ENCODE data around the gene GATAD2B. TPM values are rescaled to one million over a fixed set of nuclear protein-coding genes. Genes with fewer than 3 reads are reported as not detected.

Gene GATAD2B
- total RNA-seq, 1 experiment from 2014 or later: 46.9 TPM

DNA sequence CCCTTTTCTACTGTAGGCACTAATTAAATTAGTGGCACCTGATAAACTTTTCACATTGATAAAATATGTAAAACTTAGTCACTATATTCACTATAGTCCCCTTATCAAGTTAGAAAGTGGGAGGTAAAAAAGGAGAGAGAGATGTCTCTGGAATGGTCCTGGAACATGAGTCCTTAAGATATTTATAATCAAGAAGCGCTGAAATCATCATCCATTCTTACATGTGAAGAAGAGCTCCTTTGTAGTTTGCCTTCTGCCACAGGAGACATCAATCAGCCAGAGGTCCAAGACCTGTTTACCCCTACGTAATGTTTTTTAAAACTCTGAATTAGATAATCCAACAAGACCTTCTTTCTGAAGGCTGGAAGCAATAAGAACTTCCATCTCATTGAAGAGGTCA, 65.3 kb downstream of the GATAD2B start (continued):
- TF ChIP-seq ZNF263 (CRISPR knock-in tag; IDR thresholded peaks at IDR 0.05; ENCODE audit: low read depth): no peak
- TF ChIP-seq FOXK1 (CRISPR knock-in tag; IDR thresholded peaks at IDR 0.05): no peak
- no peak for TF ChIP-seq TEAD1 (CRISPR knock-in tag; IDR thresholded peaks at IDR 0.05)
- no peak for TF ChIP-seq ZNF396 (CRISPR knock-in tag; IDR thresholded peaks at IDR 0.05; ENCODE audit: borderline replicate concordance)
- TF ChIP-seq ZNF416 (CRISPR knock-in tag; IDR thresholded peaks at IDR 0.05): no peak
- TF ChIP-seq JAZF1 (CRISPR knock-in tag; IDR thresholded peaks at IDR 0.05): no peak
- no peak for TF ChIP-seq GRHL2 (CRISPR knock-in tag; IDR thresholded peaks at IDR 0.05; ENCODE audit: insufficient replicate concordance, severe bottlenecking)
- TF ChIP-seq, protein P1, sequence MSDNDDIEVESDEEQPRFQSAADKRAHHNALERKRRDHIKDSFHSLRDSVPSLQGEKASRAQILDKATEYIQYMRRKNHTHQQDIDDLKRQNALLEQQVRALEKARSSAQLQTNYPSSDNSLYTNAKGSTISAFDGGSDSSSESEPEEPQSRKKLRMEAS (CRISPR knock-in tag; IDR thresholded peaks at IDR 0.05): no peak

DNA sequence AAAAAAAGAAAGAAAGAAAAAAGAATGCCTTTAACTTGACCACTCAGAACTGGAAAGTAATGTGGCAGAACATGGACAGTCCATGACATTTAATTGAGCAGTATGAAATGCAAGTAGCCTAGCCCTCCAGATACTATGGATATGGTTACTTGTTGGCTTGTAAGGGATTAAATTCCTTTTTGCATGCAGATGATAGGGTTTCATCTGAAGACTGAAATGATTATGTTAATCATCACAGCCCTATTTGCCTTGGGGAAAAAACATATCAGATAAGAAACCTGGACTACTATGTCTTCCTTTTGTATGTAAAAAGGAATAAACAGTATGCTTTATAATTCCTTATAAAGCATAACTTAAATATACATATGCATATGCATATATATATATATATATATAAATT, 66.0 kb downstream of the GATAD2B start:
- DNase-seq (ENCODE audit: low spot score) (no peak), ATAC-seq (no peak)
- H3K36me3 Mint-ChIP-seq: peaks cover 9% of the 10 kb centered on the region
- no peak overlapping the region for H3K4me3 Mint-ChIP-seq
- CTCF ChIA-PET: no interaction called here
- TF ChIP-seq FOXJ3 (CRISPR knock-in tag; IDR thresholded peaks at IDR 0.05; ENCODE audit: borderline replicate concordance): no peak
- TF ChIP-seq ESRRA (CRISPR knock-in tag; IDR thresholded peaks at IDR 0.05; ENCODE audit: borderline replicate concordance): no peak
- TF ChIP-seq KAT7 (CRISPR knock-in tag; IDR thresholded peaks at IDR 0.05; ENCODE audit: borderline replicate concordance): no peak
- TF ChIP-seq NR2C2 (CRISPR knock-in tag; IDR thresholded peaks at IDR 0.05): no peak
- TF ChIP-seq MYBL2 (CRISPR knock-in tag; IDR thresholded peaks at IDR 0.05): no peak
- TF ChIP-seq, protein P2, sequence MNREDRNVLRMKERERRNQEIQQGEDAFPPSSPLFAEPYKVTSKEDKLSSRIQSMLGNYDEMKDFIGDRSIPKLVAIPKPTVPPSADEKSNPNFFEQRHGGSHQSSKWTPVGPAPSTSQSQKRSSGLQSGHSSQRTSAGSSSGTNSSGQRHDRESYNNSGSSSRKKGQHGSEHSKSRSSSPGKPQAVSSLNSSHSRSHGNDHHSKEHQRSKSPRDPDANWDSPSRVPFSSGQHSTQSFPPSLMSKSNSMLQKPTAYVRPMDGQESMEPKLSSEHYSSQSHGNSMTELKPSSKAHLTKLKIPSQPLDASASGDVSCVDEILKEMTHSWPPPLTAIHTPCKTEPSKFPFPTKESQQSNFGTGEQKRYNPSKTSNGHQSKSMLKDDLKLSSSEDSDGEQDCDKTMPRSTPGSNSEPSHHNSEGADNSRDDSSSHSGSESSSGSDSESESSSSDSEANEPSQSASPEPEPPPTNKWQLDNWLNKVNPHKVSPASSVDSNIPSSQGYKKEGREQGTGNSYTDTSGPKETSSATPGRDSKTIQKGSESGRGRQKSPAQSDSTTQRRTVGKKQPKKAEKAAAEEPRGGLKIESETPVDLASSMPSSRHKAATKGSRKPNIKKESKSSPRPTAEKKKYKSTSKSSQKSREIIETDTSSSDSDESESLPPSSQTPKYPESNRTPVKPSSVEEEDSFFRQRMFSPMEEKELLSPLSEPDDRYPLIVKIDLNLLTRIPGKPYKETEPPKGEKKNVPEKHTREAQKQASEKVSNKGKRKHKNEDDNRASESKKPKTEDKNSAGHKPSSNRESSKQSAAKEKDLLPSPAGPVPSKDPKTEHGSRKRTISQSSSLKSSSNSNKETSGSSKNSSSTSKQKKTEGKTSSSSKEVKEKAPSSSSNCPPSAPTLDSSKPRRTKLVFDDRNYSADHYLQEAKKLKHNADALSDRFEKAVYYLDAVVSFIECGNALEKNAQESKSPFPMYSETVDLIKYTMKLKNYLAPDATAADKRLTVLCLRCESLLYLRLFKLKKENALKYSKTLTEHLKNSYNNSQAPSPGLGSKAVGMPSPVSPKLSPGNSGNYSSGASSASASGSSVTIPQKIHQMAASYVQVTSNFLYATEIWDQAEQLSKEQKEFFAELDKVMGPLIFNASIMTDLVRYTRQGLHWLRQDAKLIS (CRISPR knock-in tag; IDR thresholded peaks at IDR 0.05; ENCODE audit: borderline replicate concordance): no peak
- TF ChIP-seq ZNF396 (CRISPR knock-in tag; IDR thresholded peaks at IDR 0.05; ENCODE audit: borderline replicate concordance): no peak
- no peak for TF ChIP-seq SOX15 (CRISPR knock-in tag; IDR thresholded peaks at IDR 0.05)
- TF ChIP-seq JUN (CRISPR knock-in tag; IDR thresholded peaks at IDR 0.05): no peak
- TF ChIP-seq RELA (CRISPR knock-in tag; IDR thresholded peaks at IDR 0.05; ENCODE audit: borderline replicate concordance): no peak
- TF ChIP-seq AR (CRISPR knock-in tag; IDR thresholded peaks at IDR 0.05): no peak
- no peak for TF ChIP-seq PRRX2 (CRISPR knock-in tag; IDR thresholded peaks at IDR 0.05)
- TF ChIP-seq ZNF263 (CRISPR knock-in tag; IDR thresholded peaks at IDR 0.05; ENCODE audit: low read depth): no peak
- no peaks in the 10 kb centered on the region for H3K9me3 Mint-ChIP-seq
- no peaks in the 10 kb centered on the region for H3K4me1 Mint-ChIP-seq
- POLR2A ChIA-PET: no interaction called here
- no peak overlapping the region for H3K27ac Mint-ChIP-seq
- no peaks in the 10 kb centered on the region for H3K27me3 Mint-ChIP-seq (ENCODE audit: low read depth)

- no peak for DNase-seq (ENCODE audit: low spot score)
- no peaks in the 10 kb centered on the region for H3K9me3 Mint-ChIP-seq
- ATAC-seq: no peak
- POLR2A ChIA-PET: no interaction called here
- no peaks in the 10 kb centered on the region for H3K27me3 Mint-ChIP-seq (ENCODE audit: low read depth)
- H3K27ac Mint-ChIP-seq: peak overlapping the region; percentile 11; the same call in 1 of the 2 replicates
- no peaks in the 10 kb centered on the region for H3K4me1 Mint-ChIP-seq
- H3K36me3 Mint-ChIP-seq: peaks cover 4% of the 10 kb centered on the region
- CTCF ChIA-PET: interaction anchor here (0.6 to 0.9 kb wide), 2 partner anchors 15 to 95 kb away, joined by 3 read pairs; no protein-coding TSS in a partner anchor
- H3K4me3 Mint-ChIP-seq: no peak overlapping the region
- TF ChIP-seq MXD4 (CRISPR knock-in tag; IDR thresholded peaks at IDR 0.05; ENCODE audit: borderline replicate concordance) (no peak), IRF2 (CRISPR knock-in tag; IDR thresholded peaks at IDR 0.05; ENCODE audit: borderline replicate concordance, low read depth) (no peak), NR2C2 (CRISPR knock-in tag; IDR thresholded peaks at IDR 0.05) (no peak), FOXJ3 (CRISPR knock-in tag; IDR thresholded peaks at IDR 0.05; ENCODE audit: borderline replicate concordance) (no peak), FOXP1 (CRISPR knock-in tag; IDR thresholded peaks at IDR 0.05; ENCODE audit: borderline replicate concordance) (no peak), ZSCAN18 (CRISPR knock-in tag; IDR thresholded peaks at IDR 0.05) (no peak)
- TF ChIP-seq, protein P3, sequence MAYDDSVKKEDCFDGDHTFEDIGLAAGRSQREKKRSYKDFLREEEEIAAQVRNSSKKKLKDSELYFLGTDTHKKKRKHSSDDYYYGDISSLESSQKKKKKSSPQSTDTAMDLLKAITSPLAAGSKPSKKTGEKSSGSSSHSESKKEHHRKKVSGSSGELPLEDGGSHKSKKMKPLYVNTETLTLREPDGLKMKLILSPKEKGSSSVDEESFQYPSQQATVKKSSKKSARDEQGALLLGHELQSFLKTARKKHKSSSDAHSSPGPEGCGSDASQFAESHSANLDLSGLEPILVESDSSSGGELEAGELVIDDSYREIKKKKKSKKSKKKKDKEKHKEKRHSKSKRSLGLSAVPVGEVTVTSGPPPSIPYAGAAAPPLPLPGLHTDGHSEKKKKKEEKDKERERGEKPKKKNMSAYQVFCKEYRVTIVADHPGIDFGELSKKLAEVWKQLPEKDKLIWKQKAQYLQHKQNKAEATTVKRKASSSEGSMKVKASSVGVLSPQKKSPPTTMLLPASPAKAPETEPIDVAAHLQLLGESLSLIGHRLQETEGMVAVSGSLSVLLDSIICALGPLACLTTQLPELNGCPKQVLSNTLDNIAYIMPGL (CRISPR knock-in tag; IDR thresholded peaks at IDR 0.05): no peak
- TF ChIP-seq, protein P1 (CRISPR knock-in tag; IDR thresholded peaks at IDR 0.05): no peak
Observed at GRCh38 chr1:153852170-153852569, 70.6 kb downstream of the GATAD2B start.

All from WTC11 (cell line).